Measurements from ENCODE around the gene IHH. TPM values are rescaled to one million over a fixed set of nuclear protein-coding genes. Genes with fewer than 3 reads are reported as not detected.

The IHH gene
- total and polyA plus RNA-seq, 2 of the 8 experiments (the other 6 are each of a cell fraction or from before 2014, with no cell fraction given): 0.03 TPM; not detected in 1

DNA sequence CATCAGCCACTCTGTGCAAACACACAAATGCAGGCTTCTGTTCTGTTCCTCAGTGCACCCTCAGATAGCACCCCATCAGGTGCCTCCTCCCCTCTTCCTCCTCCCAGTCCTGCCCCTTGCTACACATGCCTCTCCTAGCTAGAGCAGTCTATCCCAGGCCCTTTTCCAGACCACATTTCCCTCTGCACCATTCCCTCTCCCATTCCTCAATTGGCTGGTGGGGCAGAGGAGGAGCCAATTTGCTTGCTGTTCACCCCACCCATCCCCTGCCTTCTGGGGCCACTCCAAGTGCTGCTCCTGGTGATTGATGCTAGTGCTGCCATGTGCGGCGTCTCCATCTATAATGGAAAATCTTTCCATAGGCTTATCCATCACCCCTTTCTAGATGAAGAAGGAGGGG, 24.8 kb downstream of the IHH start (continued):
- no peak for TF ChIP-seq MAX (IDR thresholded peaks at IDR 0.05)
- TF ChIP-seq SP1 (IDR thresholded peaks at IDR 0.05; ENCODE audit: low read depth, low read length): no peak
- no peak for TF ChIP-seq MAFK (IDR thresholded peaks at IDR 0.05; ENCODE audit: low read depth, low read length)
- TF ChIP-seq KDM4A (IDR thresholded peaks at IDR 0.05; ENCODE audit: low read depth, low read length, severe bottlenecking): no peak
- no peak for TF ChIP-seq CTBP2 (IDR thresholded peaks at IDR 0.05; ENCODE audit: borderline replicate concordance, insufficient read depth, insufficient read length, low read length)

All from H1 (cell line).